IMR-90 (cell line): ENCODE data around the gene CNGA1. TPM values are rescaled to one million over a fixed set of nuclear protein-coding genes. Genes with fewer than 3 reads are reported as not detected.
"Not testable (repeated sequence)": the region's sequence is repeated elsewhere in the genome, so short reads cannot be mapped to it uniquely, and the experiment has no call there.

Experiments
- ATAC-seq: fragments of 200-7000 bp; cut with Tn5 transposase; 2 replicates; pipeline ENCODE4 v1.9.1; 2020; ENCODE audit warnings: low read depth, mild to moderate bottlenecking, moderate library complexity
- BruUV-seq: library from RNA; stranded (reverse); fragments of 400-500 nt; replicated peaks from 2 replicates; lab custom pipeline; 2021; lab: Mats Ljungman, UMichigan
- CTCF ChIA-PET: fragments of 300-600 bp; formaldehyde crosslinking; extraction: SDS; loops from one replicate; lab custom pipeline; 2021; ENCODE audit warnings: antibody characterized with exemption; lab: Yijun Ruan, JAX
- POLR2A ChIA-PET: fragments of 300-600 bp; sonication (Branson Sonifier 250); formaldehyde crosslinking; loops from one replicate; lab custom pipeline; 2022; ENCODE audit warnings: antibody characterized with exemption; ENCODE audit not compliant: unreplicated experiment; lab: Charles Lee
- DNase-seq: peaks from one replicate; pipeline ENCODE4 v3.0.0; 2013
- H2AFZ ChIP-seq: replicated peaks from 2 replicates; pipeline ENCODE3; 2013; ENCODE audit warnings: low read length, mild to moderate bottlenecking; ENCODE audit not compliant: poor library complexity
- H2AK5ac ChIP-seq: 2 replicates; pipeline ENCODE4 v1.6.1; 2013; ENCODE audit warnings: low read depth, low read length, inconsistent platforms
- H2AK9ac ChIP-seq: replicated peaks from 2 replicates; pipeline ENCODE3; 2013; ENCODE audit warnings: mild to moderate bottlenecking, low read depth, low read length, moderate library complexity; ENCODE audit not compliant: poor library complexity
- H2BK120ac ChIP-seq: 2 replicates; pipeline ENCODE4 v1.6.1; 2013; ENCODE audit warnings: low read depth, low read length, inconsistent platforms
- H2BK15ac ChIP-seq: 3 replicates; pipeline ENCODE4 v1.6.1; 2013; ENCODE audit warnings: low read depth, low read length, inconsistent platforms
- H2BK20ac ChIP-seq: 2 replicates; pipeline ENCODE4 v1.6.1; 2013; ENCODE audit warnings: low read depth, mild to moderate bottlenecking, inconsistent platforms, low read length, moderate library complexity
- H2BK5ac ChIP-seq: 2 replicates; pipeline ENCODE4 v1.6.1; 2013; ENCODE audit warnings: mild to moderate bottlenecking, low read depth, low read length, inconsistent platforms; ENCODE audit not compliant: poor library complexity, severe bottlenecking
- H3K14ac ChIP-seq: replicated peaks from 2 replicates; pipeline ENCODE4 v1.6.1; 2013; ENCODE audit warnings: low read depth, low read length, inconsistent platforms
- H3K18ac ChIP-seq: 2 replicates; pipeline ENCODE4 v1.6.1; 2013; ENCODE audit warnings: low read depth, low read length, control low read depth
- H3K23ac ChIP-seq: 2 replicates; pipeline ENCODE4 v1.6.1; 2013; ENCODE audit warnings: low read depth, low read length, inconsistent platforms
- H3K27ac ChIP-seq: 2 replicates; pipeline ENCODE4 v1.5.1; 2013; ENCODE audit warnings: mild to moderate bottlenecking, control low read depth, low read length; ENCODE audit not compliant: insufficient read depth
- H3K27me3 ChIP-seq: 2 replicates; pipeline ENCODE4 v1.6.1; 2013; ENCODE audit warnings: low read length; ENCODE audit not compliant: control insufficient read depth, insufficient read depth
- H3K36me3 ChIP-seq: 2 replicates; pipeline ENCODE4 v1.6.1; 2013; ENCODE audit warnings: low read length, mixed read lengths; ENCODE audit not compliant: control insufficient read depth, insufficient read depth
- H3K4ac ChIP-seq: 2 replicates; pipeline ENCODE4 v1.6.1; 2013; ENCODE audit warnings: low read depth, low read length, inconsistent platforms
- H3K4me1 ChIP-seq: 2 replicates; pipeline ENCODE4 v1.6.1; 2013; ENCODE audit warnings: low read length, mixed read lengths; ENCODE audit not compliant: control insufficient read depth, insufficient read depth
- H3K4me2 ChIP-seq: 2 replicates; pipeline ENCODE4 v1.6.1; 2013; ENCODE audit warnings: low read depth, mild to moderate bottlenecking, control low read depth, low read length, moderate library complexity
- H3K4me3 ChIP-seq: 2 replicates; pipeline ENCODE4 v1.5.1; 2013; ENCODE audit warnings: low read depth, mild to moderate bottlenecking, control low read depth, low read length, moderate library complexity; ENCODE audit not compliant: insufficient read depth
- H3K56ac ChIP-seq: 2 replicates; pipeline ENCODE4 v1.6.1; 2013; ENCODE audit warnings: low read length, inconsistent platforms; ENCODE audit not compliant: insufficient read depth; ENCODE audit errors: extremely low read depth
- H3K79me1 ChIP-seq, 2 experiments: 2 replicates each; pipeline ENCODE4 v1.6.1; 2013; ENCODE audit warnings: low read length in 2 of 2, inconsistent platforms in 1 of 2, low read depth in 1 of 2
- H3K9ac ChIP-seq: 2 replicates; pipeline ENCODE4 v1.6.1; 2013; ENCODE audit warnings: low read depth, low read length, control low read depth
- H3K9me1 ChIP-seq: 2 replicates; pipeline ENCODE4 v1.6.1; 2013; ENCODE audit warnings: low read length, inconsistent platforms; ENCODE audit not compliant: insufficient read depth
- H3K9me3 ChIP-seq: 2 replicates; pipeline ENCODE4 v1.6.1; 2013; ENCODE audit warnings: low read length; ENCODE audit not compliant: control insufficient read depth, insufficient read depth
- H4K20me1 ChIP-seq: 2 replicates; pipeline ENCODE4 v1.6.1; 2013; ENCODE audit warnings: low read length, inconsistent platforms; ENCODE audit not compliant: insufficient read depth
- H4K5ac ChIP-seq: 2 replicates; pipeline ENCODE4 v1.6.1; 2013; ENCODE audit warnings: mild to moderate bottlenecking, low read depth, low read length, control low read depth
- H4K8ac ChIP-seq, 2 experiments: 2 replicates each; pipeline ENCODE4 v1.6.1; 2013; ENCODE audit warnings: low read depth in 2 of 2, low read length in 2 of 2, control low read depth in 1 of 2, inconsistent platforms in 1 of 2
- H4K91ac ChIP-seq: 2 replicates; pipeline ENCODE4 v1.6.1; 2013; ENCODE audit warnings: low read depth, low read length, inconsistent platforms; ENCODE audit not compliant: insufficient read depth
- WGBS, 2 experiments: methylation state at CpG; one replicate each; pipeline versions ENCODE4 v1.1.5 to v1.1.7; 2013; ENCODE audit warnings: missing lambda C conversion rate in 2 of 2; ENCODE audit not compliant: insufficient read length in 1 of 2; ENCODE audit errors: extremely low coverage in 2 of 2; 5-methylcytosine and 5-hydroxymethylcytosine counted together
- dilution Hi-C: fragments of 300-500 bp; cut with HindIII; formaldehyde crosslinking; loops from one replicate; pipeline ENCODE4 v1.14.3; 2018; ENCODE audit warnings: low sequenced_read_pairs; ENCODE audit not compliant: unreplicated experiment
- in situ Hi-C: fragments of 300-500 bp; cut with MboI; formaldehyde crosslinking; loops from 3 replicates; pipeline ENCODE4 v1.14.3; 2019; ENCODE audit warnings: low sequenced_read_pairs, inconsistent platforms, mixed read lengths
- intact Hi-C: fragments of 100-400 bp; cut with micrococcal nuclease; formaldehyde crosslinking; loops from 2 replicates; pipeline ENCODE4 v1.10.0; 2022
- polyA plus RNA-seq, 3 experiments: library from polyadenylated mRNA; depleted of rRNA; stranded (reverse); fragments of >200 nt; gene quantifications; 2 replicates each; pipeline ENCODE4 v1.2.3, GENCODE V29; 2012; ENCODE audit warnings: low replicate concordance in 1 of 3
- total RNA-seq: library from RNA; depleted of rRNA; stranded (reverse); fragments of >200 nt; gene quantifications from 2 replicates; pipeline ENCODE4 v1.2.3, GENCODE V29; 2012

The CNGA1 gene
- total and polyA plus RNA-seq, 2 of the 4 experiments (the other 2 are of a cell fraction): not detected

- H2BK15ac ChIP-seq, H2BK5ac ChIP-seq, H2AK9ac ChIP-seq, H3K18ac ChIP-seq, H2AK5ac ChIP-seq, H3K79me1 ChIP-seq, H3K4ac ChIP-seq, H3K9me1 ChIP-seq, H3K23ac ChIP-seq, in situ Hi-C loops, H3K4me1 ChIP-seq, ATAC-seq, H3K27me3 ChIP-seq, H4K91ac ChIP-seq, H4K20me1 ChIP-seq, CTCF ChIA-PET, H3K56ac ChIP-seq, H3K14ac ChIP-seq, DNase-seq, H2AFZ ChIP-seq, H3K4me3 ChIP-seq, H4K5ac ChIP-seq, BruUV-seq, H3K36me3 ChIP-seq, H4K8ac ChIP-seq, dilution Hi-C loops, H2BK120ac ChIP-seq, H3K4me2 ChIP-seq, H3K27ac ChIP-seq, POLR2A ChIA-PET, intact Hi-C loops, H2BK20ac ChIP-seq, H3K9ac ChIP-seq, H3K9me3 ChIP-seq: not testable (repeated sequence)
- WGBS, 2 experiments: 79% methylated on average over 2 of the region's 8 CpGs; no CpG with 5 or more reads in 1 of the 2 experiments
Measured at GRCh38 chr4:47923261-47923608, 93.2 kb downstream of the CNGA1 start.

DNA sequence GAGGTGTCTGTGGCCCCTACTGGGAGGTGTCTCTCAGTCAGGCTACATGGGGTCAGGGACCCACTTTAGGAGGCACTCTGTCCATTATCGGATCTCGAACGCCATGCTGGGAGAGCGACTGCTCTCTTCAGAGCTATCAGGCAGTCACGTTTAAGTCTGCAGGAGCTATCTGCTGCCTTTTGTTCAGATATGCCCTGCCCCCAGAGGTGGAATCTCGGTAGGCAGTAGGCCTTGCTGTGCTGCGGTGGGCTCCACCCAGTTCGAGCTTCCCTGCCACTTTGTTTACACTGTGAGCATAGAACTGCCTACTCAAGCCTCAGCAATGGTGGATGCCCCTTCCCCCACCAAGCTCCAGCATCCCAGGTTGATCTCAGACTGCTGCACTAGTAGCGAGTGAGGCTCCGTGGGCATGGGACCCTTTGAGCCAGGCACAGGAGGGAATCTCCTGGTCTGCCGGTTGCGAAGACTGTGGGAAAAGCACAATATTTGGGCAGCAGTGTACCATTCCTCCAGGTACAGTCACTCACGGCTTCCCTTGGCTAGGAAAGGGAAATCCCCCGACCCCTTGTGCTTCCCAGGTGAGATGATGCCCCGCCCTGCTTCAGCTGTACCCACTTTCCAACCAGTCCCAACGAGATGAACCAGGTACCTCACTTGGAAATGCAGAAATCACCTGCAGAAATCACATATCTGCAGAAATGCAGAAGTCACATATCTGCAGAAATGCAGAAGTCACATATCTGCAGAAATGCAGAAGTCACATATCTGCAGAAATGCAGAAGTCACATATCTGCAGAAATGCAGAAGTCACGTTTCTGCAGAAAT is 93.8 kb downstream of the CNGA1 start:
- H3K14ac ChIP-seq, H3K27me3 ChIP-seq, H3K27ac ChIP-seq, H3K9me1 ChIP-seq, H2BK5ac ChIP-seq, H4K5ac ChIP-seq, H2AFZ ChIP-seq, H3K4ac ChIP-seq, H4K20me1 ChIP-seq, H3K9ac ChIP-seq, H3K4me1 ChIP-seq, H3K9me3 ChIP-seq, dilution Hi-C loops, H2BK15ac ChIP-seq, POLR2A ChIA-PET, H3K36me3 ChIP-seq, H2BK20ac ChIP-seq, CTCF ChIA-PET, H2AK5ac ChIP-seq, H3K56ac ChIP-seq, BruUV-seq, in situ Hi-C loops, H4K8ac ChIP-seq, DNase-seq, H3K18ac ChIP-seq, H3K79me1 ChIP-seq, H4K91ac ChIP-seq, H2BK120ac ChIP-seq, intact Hi-C loops, ATAC-seq, H3K4me2 ChIP-seq, H2AK9ac ChIP-seq, H3K4me3 ChIP-seq, H3K23ac ChIP-seq: not testable (repeated sequence)
- WGBS, 2 experiments: 63% methylated on average over 7 of the region's 17 CpGs; no CpG with 5 or more reads in 1 of the 2 experiments
